ENCODE results near the gene HOXD11.

HOXD11 gene

DNA sequence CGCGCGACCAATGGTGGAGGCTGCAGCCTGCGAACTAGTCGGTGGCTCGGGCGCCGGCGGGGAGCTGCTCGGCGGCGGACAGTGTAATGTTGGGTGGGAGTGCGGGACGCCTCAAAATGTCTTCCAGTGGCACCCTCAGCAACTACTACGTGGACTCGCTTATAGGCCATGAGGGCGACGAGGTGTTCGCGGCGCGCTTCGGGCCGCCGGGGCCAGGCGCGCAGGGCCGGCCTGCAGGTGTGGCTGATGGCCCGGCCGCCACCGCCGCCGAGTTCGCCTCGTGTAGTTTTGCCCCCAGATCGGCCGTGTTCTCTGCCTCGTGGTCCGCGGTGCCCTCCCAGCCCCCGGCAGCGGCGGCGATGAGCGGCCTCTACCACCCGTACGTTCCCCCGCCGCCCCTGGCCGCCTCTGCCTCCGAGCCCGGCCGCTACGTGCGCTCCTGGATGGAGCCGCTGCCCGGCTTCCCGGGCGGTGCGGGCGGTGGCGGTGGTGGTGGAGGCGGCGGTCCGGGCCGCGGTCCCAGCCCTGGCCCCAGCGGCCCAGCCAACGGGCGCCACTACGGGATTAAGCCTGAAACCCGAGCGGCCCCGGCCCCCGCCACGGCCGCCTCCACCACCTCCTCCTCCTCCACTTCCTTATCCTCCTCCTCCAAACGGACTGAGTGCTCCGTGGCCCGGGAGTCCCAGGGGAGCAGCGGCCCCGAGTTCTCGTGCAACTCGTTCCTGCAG lies 15.8 kb downstream of the HOXD11 start, which contains the start of gene HOXD9:
Gene HOXD9 (plus strand): TSS at position 37 of the 728 bp plus-strand sequence. CDS start 50 bp downstream, at position 87.
- DNase-seq: peak; percentile 19

DNA sequence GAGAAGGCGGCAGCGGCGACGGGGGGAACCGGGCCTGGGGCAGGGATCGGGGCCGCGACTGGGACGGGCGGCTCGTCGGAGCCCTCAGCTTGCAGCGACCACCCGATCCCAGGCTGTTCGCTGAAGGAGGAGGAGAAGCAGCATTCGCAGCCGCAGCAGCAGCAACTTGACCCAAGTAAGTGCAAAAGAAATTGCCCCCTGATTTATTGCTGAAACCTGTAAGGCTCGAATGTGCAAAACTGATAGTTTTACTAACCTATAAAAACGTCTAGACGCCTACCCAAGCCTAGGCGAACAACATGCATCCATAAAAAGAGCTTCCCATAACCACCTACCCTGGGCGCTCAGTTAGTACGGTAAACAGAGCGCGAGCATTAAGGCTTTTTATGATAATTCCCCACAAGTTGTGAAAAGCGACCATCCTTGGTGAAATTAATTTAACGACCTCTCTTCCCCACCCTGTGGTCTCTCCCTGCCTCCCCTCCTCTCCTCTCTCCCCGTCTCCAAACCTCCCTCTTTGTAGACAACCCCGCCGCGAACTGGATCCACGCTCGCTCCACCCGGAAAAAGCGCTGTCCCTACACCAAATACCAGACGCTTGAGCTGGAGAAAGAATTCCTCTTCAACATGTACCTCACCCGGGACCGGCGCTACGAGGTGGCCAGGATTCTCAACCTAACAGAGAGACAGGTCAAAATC lies 16.5 kb downstream of the HOXD11 start:
- DNase-seq: no peak

DNA sequence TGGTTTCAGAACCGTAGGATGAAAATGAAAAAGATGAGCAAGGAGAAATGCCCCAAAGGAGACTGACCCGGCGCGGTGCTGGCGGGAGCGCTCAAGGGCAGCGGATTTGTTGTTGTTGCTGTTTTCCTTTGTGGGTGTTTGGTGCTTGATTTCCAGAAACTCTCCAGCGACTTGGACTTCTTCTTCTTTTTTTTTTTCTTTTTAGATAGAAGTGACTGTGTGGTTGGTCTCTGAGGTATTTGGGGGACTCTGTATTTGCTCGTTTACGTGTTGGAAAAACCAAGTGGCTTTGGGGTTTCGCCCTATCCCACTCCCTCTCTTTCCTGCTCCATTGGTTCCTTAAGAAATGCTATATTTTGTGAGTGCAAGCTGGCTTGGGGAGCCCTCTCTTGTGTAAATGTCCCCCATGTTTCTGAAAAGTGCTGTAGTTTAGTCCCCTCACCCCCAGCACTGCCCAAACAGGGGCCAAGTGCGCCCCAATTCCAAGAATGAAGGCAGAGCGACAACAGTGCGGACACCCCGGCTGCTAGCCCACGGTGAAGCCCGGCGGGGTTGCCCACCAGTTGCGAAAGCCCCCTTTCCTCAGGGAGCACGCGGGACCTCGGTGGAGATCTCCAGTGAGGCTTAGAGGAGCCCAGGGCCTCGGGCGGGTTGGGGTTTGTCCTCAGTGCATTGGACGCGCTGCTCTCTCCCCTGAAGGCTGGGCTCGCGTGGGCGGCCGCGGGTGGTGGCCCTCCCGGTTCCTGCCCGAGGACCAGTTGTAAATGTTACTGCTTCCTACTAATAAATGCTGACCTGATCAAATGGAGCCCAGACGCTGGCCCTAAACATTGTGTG lies 17.2 kb downstream of the HOXD11 start:
- no peak for DNase-seq

DNA sequence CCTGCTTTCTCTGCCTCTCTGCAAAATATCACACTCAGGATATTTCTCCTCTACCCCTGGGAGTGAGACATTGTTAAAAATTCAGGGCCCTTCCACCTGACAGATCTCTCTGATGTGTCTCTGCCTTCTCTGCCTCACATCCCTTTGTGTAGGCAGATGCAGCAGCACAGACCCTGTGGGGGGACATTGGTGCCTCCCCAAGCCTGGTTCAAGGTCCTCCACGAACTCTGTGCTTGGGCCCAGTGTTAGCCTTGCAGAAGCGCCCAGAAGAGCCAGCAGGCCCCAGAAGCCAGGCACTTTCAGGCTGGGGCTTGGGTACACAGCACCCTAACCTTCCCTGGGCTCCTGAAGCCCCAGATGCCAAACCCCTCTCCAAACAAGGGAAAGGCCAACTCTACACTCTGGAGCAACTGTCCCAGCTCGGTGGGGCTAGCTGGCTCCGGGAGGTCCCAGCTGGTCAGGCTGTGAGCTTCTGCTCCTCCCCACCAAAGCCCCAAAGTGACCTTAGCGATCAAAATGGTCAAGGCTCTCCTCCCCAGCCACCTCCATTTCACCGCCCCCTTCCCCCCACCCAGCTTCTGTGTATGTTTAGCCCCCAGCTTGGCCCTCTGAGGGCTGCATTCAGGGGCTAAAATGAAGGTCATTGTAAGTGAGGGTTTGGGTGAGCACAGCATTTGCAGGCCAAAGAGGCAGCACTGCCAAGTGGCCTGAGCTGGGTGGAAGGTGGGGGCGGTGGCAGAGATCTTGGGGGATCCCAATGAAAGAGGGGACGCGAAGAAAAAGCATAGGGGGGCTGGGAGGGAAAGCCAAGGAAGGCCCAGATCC lies 18.1 kb downstream of the HOXD11 start:
- DNase-seq: no peak

DNA sequence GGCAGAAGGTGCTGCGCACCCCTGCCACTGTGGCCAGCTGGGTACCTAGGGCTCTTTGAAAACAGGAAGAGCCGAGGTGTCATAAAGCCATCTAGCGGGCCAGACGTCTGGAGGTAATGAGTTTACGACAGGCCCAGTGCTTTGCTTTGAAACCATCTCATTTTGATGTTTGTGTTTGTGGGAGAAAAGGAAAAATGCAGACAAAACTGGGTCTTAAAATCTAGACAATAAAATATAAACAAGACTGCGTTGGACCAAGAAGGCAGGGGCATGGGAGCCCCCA lies 18.6 kb downstream of the HOXD11 start:
- DNase-seq: no peak

DNA sequence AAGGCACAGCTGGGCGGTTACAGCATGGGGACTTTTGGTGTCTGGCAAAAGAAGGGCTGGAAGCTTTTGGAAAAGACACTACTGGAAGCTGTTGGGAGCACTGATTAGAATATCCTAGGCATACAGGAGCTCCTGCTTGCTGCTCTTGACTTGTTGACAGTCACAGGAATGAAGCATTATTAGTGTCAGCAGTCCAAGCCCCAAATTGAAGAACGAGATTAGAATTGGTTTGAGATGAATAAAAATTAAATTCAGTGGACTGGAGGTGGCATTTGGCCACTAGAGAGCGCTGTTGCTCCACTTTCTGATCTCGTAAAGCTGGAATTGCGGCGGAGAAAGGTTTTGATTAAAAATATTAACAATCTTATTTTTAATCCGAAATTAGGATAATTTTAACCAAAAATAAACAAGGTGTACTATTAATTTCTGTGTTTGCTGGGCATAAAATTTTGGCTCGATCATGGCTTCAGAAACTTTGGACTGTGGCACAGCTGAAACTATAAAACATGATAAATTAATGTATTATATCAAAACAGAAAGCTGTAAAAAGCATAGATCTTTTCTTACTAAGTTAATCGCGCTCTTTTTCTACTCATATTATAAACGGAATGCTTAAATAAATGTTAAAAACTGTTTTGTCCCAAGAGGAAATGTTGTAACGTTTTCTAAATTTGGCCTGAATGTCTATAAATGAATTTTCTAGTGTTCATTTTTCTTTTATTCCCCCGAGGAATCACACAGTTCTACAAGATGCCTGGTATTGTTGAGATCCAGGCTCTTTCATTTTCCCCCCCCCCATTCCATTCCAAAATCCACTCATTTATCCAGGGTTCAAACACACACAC lies 20.1 kb downstream of the HOXD11 start:
- peak; percentile 77 for DNase-seq

DNA sequence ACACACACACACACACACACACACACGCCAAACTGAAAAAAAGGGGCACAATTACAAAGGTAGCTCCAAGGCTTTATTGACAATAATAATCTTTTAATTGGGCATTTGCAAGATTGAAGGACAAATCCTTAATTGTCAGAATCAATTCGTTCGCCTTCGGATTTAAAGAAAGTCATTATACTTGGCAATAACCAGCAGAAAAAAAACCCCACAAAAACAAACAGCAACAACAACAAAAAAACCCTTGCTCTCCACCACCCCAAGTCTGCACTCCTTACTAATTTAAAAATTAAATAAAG lies 20.6 kb downstream of the HOXD11 start:
- DNase-seq: no peak

DNA sequence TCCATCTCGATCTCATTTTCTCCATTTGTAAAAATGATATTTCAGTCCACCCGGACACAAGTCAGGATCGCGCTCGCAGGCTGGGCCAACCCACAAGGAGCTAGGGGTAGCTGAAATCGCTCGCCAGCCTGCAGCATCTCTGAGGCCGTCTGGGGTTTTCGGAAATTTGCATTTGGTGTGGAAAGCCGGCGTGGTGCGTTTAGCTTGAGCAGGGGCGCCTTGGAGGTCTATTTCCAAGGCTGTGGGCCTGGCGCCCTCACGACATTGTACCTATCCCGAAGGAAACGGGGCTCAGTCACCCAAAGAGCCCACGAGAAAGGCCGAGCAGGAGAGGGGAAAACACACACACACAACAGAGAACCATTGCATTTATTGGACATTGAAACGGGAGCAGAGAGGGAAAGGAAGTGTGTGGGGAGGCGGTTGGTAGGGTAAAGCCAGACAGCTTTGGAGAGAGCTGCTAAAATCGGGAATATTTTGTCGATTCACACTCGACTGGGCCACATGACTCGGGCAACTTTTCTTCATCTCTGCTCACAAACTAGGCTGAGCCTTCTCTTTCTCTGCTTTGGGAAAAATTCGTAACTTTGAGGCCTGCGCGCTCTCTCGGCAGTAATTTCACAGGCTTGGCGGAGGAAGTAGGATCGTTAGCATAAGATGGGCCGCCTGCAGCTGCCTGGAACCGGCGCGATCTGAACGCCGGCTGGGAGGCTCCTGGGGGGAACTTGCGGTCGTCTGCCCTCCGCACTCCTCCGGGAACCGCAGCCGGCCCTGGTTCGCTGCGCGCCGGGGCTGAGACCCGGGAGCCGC lies 21.3 kb downstream of the HOXD11 start:
- DNase-seq: no peak

DNA sequence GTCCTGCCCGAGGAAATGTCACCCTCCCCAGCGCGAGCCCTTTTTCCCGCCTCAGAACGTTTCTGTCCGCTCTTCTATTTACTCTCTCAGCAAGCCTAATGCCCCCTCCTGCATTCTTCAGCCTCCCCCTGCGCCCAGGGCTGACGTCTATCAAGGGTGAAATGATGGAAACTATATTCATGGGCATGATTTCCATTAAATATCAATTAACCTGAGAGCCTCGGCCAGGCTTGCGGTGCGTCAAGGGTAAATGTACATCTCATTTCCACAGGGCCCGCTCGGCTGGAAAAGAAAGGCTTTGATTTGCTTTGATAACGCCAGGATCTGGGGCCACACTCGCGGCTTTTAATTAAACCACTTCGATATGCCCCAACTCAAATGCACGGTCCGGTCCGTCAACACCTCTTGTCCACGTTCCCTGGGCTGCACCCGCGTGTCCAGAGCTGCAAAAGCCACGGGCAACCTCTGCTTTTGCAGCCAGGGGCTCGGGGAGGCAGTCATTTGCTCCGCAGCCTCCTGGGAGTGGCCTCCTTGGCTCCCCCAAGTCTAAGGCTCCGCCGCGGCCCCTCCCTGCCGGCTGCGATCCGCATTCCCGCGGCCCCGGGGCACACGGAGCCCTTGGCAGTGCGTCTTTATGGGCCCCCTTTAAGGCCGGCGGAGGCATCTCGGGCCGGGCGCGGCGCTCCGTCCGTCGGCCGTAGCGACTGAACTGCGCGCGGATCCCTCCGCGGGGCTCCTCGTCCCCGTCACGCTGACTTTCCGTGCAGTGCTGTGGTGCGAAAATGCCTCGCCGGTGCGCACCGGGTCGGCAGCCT lies 22.1 kb downstream of the HOXD11 start, which contains the start of gene HOXD8:
Gene HOXD8 (plus strand): TSS at position 724 of the 815 bp plus-strand sequence. CDS start 662 bp downstream, outside the sequence.
- DNase-seq: no peak

DNA sequence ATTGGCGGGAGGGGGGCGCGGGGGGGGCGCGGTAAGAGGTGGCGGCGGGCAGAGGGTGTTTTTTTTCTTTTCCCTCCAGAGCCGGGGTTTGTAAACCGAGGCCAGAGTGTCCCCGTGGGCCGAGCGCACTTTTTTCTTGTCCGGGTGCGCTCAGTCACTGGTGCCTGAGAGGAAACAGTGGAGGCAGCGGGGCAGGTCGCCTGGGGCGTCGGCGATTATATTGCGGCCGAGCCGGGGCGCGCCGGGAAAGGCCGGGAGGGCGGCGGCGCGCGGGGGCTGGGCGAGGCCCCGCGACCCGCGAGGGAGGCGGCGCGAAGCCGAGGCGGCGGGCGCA lies 22.7 kb downstream of the HOXD11 start:
- no peak for DNase-seq

DNA sequence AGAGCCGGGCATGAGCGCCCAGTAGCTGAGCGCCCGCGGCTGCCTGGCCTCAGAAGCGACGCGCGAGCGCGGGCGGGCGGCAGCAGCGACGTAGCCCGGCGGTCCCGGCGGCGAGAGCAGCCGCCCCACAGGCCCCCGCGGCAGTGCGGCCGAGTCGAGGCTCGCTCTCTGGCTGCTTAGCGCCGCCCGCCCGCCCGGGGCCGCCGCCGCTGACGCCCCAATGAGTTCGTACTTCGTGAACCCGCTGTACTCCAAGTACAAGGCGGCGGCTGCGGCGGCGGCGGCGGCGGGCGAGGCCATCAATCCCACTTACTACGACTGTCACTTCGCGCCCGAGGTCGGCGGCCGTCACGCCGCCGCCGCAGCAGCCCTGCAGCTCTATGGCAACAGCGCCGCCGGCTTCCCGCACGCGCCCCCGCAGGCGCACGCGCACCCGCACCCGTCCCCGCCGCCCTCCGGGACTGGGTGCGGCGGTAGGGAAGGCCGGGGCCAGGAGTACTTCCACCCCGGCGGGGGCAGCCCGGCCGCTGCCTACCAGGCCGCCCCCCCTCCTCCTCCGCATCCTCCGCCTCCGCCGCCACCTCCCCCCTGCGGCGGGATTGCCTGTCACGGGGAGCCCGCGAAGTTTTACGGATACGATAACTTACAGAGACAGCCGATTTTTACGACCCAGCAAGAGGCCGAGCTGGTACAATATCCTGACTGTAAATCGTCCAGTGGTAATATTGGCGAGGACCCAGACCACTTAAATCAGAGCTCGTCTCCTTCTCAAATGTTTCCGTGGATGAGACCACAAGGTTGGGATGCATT lies 23.3 kb downstream of the HOXD11 start:
- no peak for DNase-seq

DNA sequence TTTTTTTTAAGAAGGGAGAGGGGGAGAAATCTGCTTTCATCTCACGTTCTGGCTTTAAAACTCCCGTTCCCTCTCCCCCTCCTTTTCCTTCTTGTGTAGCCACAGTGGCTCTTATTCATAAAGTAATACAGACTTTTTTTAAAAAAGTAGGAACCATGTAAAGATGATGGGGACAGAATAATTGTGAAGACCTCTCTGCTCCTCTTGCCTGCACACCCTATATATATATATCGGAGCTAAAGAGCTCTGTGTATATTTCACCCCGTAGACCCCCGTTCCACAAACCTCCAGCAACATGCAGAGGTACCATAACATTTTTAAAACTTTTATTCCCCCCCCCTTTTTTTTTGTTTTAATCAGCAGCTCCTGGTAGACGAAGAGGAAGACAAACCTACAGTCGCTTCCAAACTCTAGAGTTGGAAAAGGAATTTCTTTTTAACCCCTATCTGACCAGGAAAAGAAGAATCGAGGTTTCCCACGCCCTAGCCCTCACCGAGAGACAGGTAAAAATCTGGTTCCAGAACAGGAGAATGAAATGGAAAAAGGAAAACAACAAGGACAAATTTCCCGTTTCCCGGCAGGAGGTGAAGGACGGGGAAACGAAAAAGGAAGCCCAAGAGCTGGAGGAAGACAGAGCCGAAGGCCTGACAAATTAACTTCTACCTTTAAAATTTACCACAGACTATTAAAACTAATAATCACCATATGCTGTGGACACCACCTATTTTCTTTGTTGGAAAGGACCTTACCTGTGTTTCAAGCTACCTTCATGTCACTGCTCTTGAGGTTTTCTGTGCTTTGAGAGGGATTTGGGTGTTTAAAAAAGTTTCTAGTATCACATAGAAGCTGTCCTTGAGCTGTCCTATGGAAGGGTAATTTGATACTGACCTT lies 24.1 kb downstream of the HOXD11 start:
- no peak for DNase-seq

DNA sequence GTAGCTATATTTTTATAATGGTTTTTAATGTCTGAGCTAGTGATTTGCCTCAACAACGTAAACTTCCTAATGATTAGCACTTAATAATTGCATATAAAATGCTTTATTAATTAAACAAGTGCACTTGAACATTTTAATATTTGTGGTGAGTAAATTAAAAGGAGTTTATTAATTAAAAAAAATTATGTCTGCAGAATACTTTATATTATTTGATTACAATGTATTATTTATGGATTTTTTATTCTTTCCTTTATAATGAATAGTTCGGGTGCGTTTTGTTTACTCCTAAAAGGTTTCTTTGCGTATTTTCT lies 24.7 kb downstream of the HOXD11 start:
- no peak for DNase-seq

DNA sequence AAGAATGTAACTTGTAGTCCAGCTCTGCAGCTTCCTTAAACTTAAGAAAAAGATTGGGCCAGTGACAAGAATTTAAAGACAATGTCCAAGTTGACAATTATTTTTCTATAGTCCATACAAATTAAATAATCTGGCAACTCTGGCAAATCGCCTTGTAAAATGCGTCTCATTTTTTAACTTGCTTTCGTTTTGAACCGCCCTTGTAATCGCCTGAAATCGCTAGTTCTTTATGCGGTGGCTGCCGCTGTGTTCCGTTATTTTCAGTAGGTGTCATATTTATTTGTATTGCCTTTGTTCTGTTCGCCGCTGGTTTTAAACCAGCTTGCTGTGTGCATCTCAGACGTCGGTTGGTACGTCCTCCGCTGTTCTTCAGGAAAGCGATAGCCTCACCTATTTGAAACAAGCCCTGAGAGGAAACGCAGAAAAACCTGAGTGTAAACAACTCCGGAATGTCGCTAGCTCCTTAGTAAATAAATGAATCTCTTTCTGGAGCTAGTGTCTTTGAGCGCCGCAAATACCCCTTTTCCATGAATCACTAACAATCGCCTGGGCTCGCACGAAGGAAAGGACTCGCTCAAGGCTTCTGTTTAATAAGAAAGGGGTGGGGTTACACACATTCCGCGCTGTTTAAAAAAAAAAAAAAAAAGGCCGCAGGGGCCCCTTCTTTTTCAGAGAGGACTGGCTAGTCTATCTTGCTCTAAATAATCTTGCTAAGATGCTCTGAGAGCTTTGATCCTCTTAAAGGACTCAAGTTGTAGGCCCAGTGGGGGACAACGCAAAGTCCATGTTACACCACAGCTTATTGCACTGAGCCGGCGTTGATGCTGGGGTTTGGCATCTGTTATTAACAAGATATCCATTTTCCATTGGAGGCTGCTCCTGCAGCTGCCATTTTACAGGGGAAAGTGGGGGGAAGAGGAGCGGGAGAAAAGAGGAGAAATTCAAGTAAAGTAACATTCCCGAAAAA lies 25.4 kb downstream of the HOXD11 start:
- no peak for DNase-seq

DNA sequence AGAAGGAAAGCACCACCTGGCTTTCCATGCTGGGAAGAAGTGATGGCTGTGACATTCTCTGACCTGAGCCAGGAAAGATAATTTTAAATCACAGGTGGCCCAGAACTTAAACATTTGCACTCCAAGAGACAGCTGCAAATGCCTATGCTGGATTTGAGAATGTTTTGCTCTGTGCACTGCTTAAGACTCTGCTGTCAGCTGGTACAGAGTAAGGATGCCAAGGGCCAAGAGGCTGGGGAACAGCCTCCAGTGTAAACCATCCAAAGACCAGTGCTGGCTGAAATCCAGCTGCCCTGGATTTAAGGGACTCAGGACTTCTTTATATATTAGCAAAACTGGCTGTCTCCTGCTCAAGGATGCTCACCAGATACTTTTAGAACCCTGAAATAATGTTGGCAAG lies 26.3 kb downstream of the HOXD11 start:
- DNase-seq: no peak

DNA sequence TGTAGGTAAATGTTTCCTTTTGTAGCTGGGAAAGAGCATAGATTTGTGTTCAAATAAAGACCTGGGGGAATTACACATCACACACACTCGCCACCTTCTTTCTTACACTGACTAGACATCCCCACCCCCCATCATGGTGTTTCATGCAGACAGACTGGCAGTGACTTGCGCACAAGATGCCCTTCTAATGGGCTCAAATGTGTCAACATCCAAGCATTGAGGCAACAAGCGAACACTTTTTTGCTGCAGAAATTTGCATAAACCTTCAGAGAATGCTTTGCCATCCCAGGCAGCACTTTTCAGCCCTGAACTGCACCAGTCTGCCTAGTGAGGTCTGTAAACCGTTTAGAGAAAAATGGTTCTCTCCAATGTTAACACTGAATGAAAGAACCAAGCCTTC lies 27.0 kb downstream of the HOXD11 start:
- DNase-seq: no peak

DNA sequence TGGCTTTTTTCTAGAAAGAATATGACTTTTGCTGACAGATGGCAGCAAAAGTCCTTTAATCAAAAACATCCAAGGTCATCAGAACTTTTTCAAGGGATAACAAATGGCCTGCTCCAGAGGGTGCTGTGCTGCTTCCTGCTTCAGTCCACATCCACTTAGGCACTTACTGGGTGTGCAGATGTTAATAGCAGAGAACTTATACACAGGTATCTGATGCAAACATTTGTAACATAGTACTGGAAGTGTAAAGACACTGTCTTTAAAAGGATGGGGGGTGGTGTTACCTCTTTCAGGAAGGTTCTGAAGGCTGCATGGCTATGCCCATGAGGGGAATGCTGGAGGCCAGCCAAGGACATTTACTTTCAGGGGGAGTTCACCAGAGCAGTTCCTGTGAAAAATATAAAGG lies 28.0 kb downstream of the HOXD11 start:
- no peak for DNase-seq

Measured in stimulated activated CD4-positive, alpha-beta T cell treated with anti-CD3 and anti-CD28 coated beads, Interleukin-4, amount 100 ng/mL, for 24 hours (primary cell).